K562 (cell line): ENCODE measurements around the gene ANKRD44. TPM values are rescaled to one million over a fixed set of nuclear protein-coding genes. Genes with fewer than 3 reads are reported as not detected.

Source experiments
- ATF7 ChIP-seq: fragments of 450-650 bp; IDR thresholded peaks from 2 replicates; pipeline ENCODE4 v1.7.1; 2014; ENCODE audit warnings: mild to moderate bottlenecking, moderate library complexity
- HMGN3 ChIP-seq: IDR thresholded peaks from 2 replicates; pipeline ENCODE4 v1.6.1; 2011; ENCODE audit warnings: borderline replicate concordance, low read depth, mild to moderate bottlenecking, mixed read lengths, low read length; ENCODE audit not compliant: insufficient read length; ENCODE audit errors: extremely low read depth
- RBM15 ChIP-seq: fragments of 200-400 bp; formaldehyde crosslinking; IDR thresholded peaks from 2 replicates; pipeline ENCODE4 v1.6.1; 2018; ENCODE audit warnings: mild to moderate bottlenecking, low read length, moderate library complexity; ENCODE audit not compliant: insufficient read depth
- TEAD4 ChIP-seq, 2 experiments: sonication (generic) in 1 of 2; formaldehyde crosslinking in 1 of 2; IDR thresholded peaks; 2 replicates each; pipeline versions ENCODE4 v1.6.1 to v1.8.0; 2012 to 2022; ENCODE audit warnings: borderline replicate concordance in 1 of 2, inconsistent platforms in 1 of 2, low read length in 1 of 2, mild to moderate bottlenecking in 1 of 2, missing genetic modification reagents in 1 of 2
- ZNF589 ChIP-seq: fragments of 200-800 bp; sonication (Bioruptor generic); IDR thresholded peaks from 2 replicates; pipeline ENCODE4 v1.6.1; 2016; ENCODE audit warnings: low read depth, missing genetic modification characterization, missing compliant biosample characterization
- ZNF639 ChIP-seq, 2 experiments: fragments of 200-800 bp in 1 of 2; sonication (Bioruptor generic) in 1 of 2; sonication (generic) in 1 of 2; formaldehyde crosslinking in 1 of 2; IDR thresholded peaks in 1 of 2; conservative IDR thresholded peaks in 1 of 2; 2 replicates each; pipeline versions ENCODE4 v1.5.0 to v1.6.1; 2016 to 2020; ENCODE audit warnings: missing compliant biosample characterization in 1 of 2, missing genetic modification characterization in 1 of 2, missing genetic modification reagents in 1 of 2
- polyA plus RNA-seq, 8 experiments: library from polyadenylated mRNA; depleted of rRNA in 4 of 8; stranded (reverse) in 5 of 8; unstranded in 3 of 8; fragments of >200 nt; fragmentation: Nextera tagmentation in 2 of 8; fragmentation: Illumina TruSeq in 1 of 8; extraction: Ambion mirVana in 2 of 8; extraction: Trizol in 1 of 8; gene quantifications; 2 replicates each; pipeline versions ENCODE4 v1.2.1 to v1.2.3, GENCODE V29; 2011 to 2014; ENCODE audit warnings: inconsistent platforms in 1 of 8, missing spikeins in 1 of 8
- total RNA-seq, 7 experiments: library from RNA; depleted of rRNA in 6 of 7; stranded (reverse); fragments of >200 nt in 6 of 7; fragmentation: Illumina TruSeq in 2 of 7; extraction: Trizol in 2 of 7; gene quantifications; 2 replicates each; pipeline versions ENCODE4 v1.2.1 to v1.2.3, GENCODE V29; 2011 to 2021; ENCODE audit warnings: low replicate concordance in 1 of 7
- TF ChIP-seq, protein P1 (sequence below): sonication (generic); formaldehyde crosslinking; IDR thresholded peaks from 2 replicates; pipeline ENCODE4 v1.8.0; 2022; ENCODE audit warnings: mild to moderate bottlenecking, missing genetic modification reagents

Gene ANKRD44
- total and polyA plus RNA-seq, 9 of the 15 experiments (the other 6 are each of a cell fraction or from before 2014, with no cell fraction given) = 0.03 to 0.64 (median 0.07) TPM; not detected in 3

DNA sequence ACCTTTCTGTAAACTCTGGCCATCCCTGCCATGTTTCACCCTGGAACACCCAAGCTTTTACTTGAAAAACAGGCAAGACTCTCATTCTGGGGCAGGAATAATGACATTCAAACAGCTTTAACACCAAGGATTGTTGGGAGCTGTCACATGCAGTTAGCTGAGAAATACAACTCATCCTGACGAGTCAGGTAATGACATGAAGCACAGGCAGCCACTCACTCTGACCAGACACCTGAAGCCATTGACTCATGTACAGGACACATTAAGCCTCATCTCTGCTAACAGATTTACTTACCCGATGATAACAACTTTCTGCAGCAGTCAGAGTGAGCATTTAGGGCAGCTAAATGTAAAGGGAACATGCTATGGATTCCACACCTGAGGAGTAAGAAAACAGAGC lies 220.9 kb downstream of the ANKRD44 start (continued):
- no peak for TF ChIP-seq ZNF639 (CRISPR knock-in tag; conservative IDR thresholded peaks at IDR 0.05 in 1 of 2, IDR thresholded peaks at IDR 0.05 in 1 of 2)
- TF ChIP-seq TEAD4 (IDR thresholded peaks at IDR 0.05; ENCODE audit: low read length) = no peak
- no peak for TF ChIP-seq TEAD4 (CRISPR knock-in tag; IDR thresholded peaks at IDR 0.05; ENCODE audit: borderline replicate concordance)
- TF ChIP-seq HMGN3 = no peak
- TF ChIP-seq, protein P1, sequence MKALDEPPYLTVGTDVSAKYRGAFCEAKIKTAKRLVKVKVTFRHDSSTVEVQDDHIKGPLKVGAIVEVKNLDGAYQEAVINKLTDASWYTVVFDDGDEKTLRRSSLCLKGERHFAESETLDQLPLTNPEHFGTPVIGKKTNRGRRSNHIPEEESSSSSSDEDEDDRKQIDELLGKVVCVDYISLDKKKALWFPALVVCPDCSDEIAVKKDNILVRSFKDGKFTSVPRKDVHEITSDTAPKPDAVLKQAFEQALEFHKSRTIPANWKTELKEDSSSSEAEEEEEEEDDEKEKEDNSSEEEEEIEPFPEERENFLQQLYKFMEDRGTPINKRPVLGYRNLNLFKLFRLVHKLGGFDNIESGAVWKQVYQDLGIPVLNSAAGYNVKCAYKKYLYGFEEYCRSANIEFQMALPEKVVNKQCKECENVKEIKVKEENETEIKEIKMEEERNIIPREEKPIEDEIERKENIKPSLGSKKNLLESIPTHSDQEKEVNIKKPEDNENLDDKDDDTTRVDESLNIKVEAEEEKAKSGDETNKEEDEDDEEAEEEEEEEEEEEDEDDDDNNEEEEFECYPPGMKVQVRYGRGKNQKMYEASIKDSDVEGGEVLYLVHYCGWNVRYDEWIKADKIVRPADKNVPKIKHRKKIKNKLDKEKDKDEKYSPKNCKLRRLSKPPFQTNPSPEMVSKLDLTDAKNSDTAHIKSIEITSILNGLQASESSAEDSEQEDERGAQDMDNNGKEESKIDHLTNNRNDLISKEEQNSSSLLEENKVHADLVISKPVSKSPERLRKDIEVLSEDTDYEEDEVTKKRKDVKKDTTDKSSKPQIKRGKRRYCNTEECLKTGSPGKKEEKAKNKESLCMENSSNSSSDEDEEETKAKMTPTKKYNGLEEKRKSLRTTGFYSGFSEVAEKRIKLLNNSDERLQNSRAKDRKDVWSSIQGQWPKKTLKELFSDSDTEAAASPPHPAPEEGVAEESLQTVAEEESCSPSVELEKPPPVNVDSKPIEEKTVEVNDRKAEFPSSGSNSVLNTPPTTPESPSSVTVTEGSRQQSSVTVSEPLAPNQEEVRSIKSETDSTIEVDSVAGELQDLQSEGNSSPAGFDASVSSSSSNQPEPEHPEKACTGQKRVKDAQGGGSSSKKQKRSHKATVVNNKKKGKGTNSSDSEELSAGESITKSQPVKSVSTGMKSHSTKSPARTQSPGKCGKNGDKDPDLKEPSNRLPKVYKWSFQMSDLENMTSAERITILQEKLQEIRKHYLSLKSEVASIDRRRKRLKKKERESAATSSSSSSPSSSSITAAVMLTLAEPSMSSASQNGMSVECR (CRISPR knock-in tag) = no peak
- TF ChIP-seq ATF7 = no peak
- no peak for TF ChIP-seq ZNF589 (CRISPR knock-in tag)
- no peak for TF ChIP-seq RBM15
